Endothelial cell (in vitro differentiated cells): ENCODE results near the gene IQCE. TPM values are rescaled to one million over a fixed set of nuclear protein-coding genes. Genes with fewer than 3 reads are reported as not detected.
A peak's percentile ranks its signal among the peaks of the same experiment; 100 is the strongest.

Experiments used
- DNase-seq: peaks from one replicate; pipeline ENCODE4 v3.0.0; 2021; ENCODE audit warnings: low spot score
- H3K27ac Mint-ChIP-seq: one replicate; pipeline ENCODE4 v1.8.0; 2021; ENCODE audit warnings: mixed read lengths, inconsistent platforms; ENCODE audit not compliant: unreplicated experiment
- H3K27me3 Mint-ChIP-seq: one replicate; pipeline ENCODE4 v1.8.0; 2021; ENCODE audit warnings: mild to moderate bottlenecking, moderate library complexity, mixed read lengths, inconsistent platforms; ENCODE audit not compliant: unreplicated experiment
- H3K36me3 Mint-ChIP-seq: one replicate; pipeline ENCODE4 v1.8.0; 2021; ENCODE audit warnings: mild to moderate bottlenecking, low read depth, mixed read lengths, inconsistent platforms; ENCODE audit not compliant: unreplicated experiment
- H3K4me1 Mint-ChIP-seq: one replicate; pipeline ENCODE4 v1.8.0; 2021; ENCODE audit warnings: mild to moderate bottlenecking, mixed read lengths, inconsistent platforms; ENCODE audit not compliant: unreplicated experiment
- H3K4me3 Mint-ChIP-seq: one replicate; pipeline ENCODE4 v1.8.0; 2021; ENCODE audit warnings: mild to moderate bottlenecking, mixed read lengths, inconsistent platforms; ENCODE audit not compliant: unreplicated experiment
- H3K9me3 Mint-ChIP-seq: one replicate; pipeline ENCODE4 v1.8.0; 2021; ENCODE audit warnings: mixed read lengths, inconsistent platforms; ENCODE audit not compliant: unreplicated experiment
- total RNA-seq: library from RNA; stranded (reverse); fragmentation: NEBNext Ultra II Directional; extraction: Animal tissue kit (Norgen Biotek cat#: 25700); gene quantifications from one replicate; pipeline ENCODE4 v1.2.1, GENCODE V29; 2021; ENCODE audit not compliant: unreplicated experiment
- TF ChIP-seq, protein P1 (sequence below): fragments of 200-600 bp; sonication (generic); IDR thresholded peaks from one replicate; pipeline ENCODE4 v1.5.0; 2021; ENCODE audit warnings: antibody characterized with exemption; ENCODE audit not compliant: unreplicated experiment

The IQCE gene
- total RNA-seq, 1 donor from 2014 or later, result 9.6 TPM

DNA sequence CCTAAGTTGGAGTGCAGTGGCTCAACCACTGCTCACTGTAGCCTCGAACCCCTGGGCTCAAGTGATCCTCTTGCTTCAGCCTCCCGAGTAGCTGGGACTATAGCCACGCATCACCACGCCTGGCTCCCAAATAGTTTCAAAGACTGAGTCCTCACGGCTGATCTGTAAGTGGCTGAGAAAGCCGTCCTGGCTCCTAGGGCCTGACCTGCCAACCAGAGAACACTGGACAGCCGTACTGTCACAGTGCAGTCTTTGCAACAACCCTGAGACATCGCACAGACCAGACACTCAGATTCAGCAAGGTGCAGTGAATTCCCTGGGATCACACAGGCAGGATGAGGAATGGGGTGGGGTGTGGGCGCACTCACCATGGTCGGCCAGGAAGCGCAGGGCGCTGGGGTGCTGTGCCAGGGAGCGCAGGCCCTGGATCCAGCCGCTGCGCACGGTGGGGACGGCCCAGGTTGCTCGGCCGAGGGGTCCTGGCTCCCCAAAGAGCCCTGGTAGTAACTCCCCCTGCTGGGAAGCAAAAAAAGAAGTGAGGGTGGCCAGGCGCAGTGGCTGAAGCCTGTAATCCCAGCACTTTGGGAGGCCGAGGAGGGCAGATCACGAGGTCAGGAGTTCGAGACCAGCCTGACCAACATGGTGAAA lies 14.1 kb upstream of the IQCE start:
- no peak for DNase-seq
- H3K4me3 Mint-ChIP-seq, result no peak overlapping the region
- H3K36me3 Mint-ChIP-seq, result peaks cover 17% of the 10 kb centered on the region
- no peak overlapping the region for H3K27ac Mint-ChIP-seq
- no peaks in the 10 kb centered on the region for H3K9me3 Mint-ChIP-seq
- peaks cover 2% of the 10 kb centered on the region for H3K4me1 Mint-ChIP-seq
- TF ChIP-seq, protein P1, sequence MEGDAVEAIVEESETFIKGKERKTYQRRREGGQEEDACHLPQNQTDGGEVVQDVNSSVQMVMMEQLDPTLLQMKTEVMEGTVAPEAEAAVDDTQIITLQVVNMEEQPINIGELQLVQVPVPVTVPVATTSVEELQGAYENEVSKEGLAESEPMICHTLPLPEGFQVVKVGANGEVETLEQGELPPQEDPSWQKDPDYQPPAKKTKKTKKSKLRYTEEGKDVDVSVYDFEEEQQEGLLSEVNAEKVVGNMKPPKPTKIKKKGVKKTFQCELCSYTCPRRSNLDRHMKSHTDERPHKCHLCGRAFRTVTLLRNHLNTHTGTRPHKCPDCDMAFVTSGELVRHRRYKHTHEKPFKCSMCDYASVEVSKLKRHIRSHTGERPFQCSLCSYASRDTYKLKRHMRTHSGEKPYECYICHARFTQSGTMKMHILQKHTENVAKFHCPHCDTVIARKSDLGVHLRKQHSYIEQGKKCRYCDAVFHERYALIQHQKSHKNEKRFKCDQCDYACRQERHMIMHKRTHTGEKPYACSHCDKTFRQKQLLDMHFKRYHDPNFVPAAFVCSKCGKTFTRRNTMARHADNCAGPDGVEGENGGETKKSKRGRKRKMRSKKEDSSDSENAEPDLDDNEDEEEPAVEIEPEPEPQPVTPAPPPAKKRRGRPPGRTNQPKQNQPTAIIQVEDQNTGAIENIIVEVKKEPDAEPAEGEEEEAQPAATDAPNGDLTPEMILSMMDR, result no peak
- peaks cover 13% of the 10 kb centered on the region for H3K27me3 Mint-ChIP-seq

DNA sequence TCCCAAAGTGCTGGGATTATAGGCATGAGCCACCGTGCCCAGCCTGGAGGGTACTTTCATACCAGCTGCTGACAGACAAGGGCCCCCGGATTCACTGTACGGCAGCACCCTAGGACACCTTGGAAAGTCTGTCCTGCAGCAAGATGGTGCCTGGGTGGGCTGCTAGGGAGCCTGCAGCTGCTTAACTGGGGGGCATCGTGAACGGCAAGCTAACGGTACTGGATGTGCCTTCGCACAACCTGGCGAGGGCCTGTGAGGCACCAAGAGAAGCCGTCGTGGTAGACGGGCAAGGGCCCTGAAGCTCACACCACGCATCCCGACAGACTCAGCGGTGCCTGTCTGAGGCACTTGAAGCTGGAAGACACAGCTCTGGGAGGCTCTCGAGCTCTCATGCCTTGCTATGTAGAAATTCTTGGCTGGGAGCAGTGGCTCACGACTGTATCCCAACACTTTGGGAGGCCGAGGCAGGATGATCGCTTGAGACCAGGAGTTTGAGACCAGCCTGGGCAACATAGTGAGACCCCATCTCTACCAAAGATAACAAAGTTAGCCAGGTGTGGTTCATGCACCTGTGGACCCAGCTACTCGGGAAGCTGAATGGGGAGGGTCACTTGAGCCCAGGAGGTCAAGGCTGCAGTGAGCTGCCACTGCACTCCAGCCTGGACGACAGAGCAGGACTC lies 12.9 kb upstream of the IQCE start:
- Mint-ChIP-seq H3K27ac (no peak overlapping the region), H3K4me3 (no peak overlapping the region), H3K9me3 (no peaks in the 10 kb centered on the region), H3K4me1 (peaks cover 2% of the 10 kb centered on the region), H3K27me3 (peaks cover 3% of the 10 kb centered on the region), H3K36me3 (peaks cover 15% of the 10 kb centered on the region)
- DNase-seq, result no peak
- TF ChIP-seq, protein P1, result no peak

DNA sequence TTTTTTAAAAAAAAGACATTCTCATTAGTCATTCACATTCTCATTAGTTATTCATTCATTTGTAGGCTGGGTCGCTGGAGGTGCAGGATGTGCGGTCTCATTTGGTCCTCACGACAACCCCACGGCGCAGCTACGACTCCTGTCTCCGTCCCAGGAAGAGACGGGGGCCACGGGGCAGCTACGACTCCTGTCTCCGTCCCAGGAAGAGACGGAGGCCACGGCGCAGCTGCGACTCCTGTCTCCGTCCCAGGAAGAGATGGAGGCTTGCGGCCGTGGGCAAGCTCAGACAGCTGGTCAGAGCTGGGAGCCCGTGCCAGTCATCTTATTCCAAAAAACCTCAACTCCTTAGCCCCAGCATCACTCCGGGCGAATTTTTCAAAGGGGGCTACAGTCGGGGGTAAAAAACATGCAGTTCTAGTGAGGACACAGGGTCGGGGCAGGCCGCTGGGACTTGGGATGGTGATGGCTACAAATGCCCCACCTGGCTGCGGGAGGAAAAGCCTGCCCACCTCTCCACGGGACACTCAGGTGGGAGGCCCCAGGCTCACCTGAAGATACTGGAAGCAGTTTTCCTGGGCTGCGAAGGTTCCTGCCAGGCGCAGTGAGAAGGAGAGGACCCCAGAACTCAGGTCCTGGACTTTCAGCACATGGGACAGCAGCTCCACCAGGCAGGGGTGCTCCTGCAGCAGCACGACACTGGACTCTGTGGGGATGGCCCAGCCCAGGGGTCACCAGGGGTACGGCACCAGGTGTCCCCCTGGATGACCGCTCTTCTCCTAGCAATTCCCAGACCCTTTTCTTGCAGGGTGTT lies 11.8 kb upstream of the IQCE start:
- H3K27ac Mint-ChIP-seq, result no peak overlapping the region
- no peak overlapping the region for H3K4me3 Mint-ChIP-seq
- DNase-seq, result no peak
- TF ChIP-seq, protein P1, result no peak
- peaks cover 3% of the 10 kb centered on the region for H3K27me3 Mint-ChIP-seq
- peaks cover 15% of the 10 kb centered on the region for H3K36me3 Mint-ChIP-seq
- H3K9me3 Mint-ChIP-seq, result no peaks in the 10 kb centered on the region
- peaks cover 2% of the 10 kb centered on the region for H3K4me1 Mint-ChIP-seq

DNA sequence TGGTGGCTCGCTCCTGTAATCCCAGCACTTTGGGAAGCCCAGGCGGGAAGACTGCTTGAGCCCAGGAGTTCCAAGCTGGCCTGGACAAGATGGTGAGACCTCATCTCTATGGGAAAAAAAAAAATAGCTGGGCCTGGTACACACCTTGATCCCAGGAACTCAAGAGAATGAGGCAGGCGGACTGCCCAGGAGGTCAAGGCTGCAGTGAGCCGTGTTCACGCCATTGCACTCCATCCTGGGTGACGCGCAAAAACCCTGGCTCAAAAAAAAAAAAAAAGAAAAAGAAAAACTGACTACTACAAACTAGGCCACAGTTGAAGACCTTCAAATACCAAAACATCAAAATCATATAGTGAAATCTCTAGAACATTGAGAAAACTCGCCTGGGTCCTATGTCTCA lies 7.4 kb upstream of the IQCE start:
- TF ChIP-seq, protein P1, result no peak
- no peak for DNase-seq
- no peak overlapping the region for H3K27ac Mint-ChIP-seq
- peaks cover 6% of the 10 kb centered on the region for H3K27me3 Mint-ChIP-seq
- peaks cover 15% of the 10 kb centered on the region for H3K36me3 Mint-ChIP-seq
- no peak overlapping the region for H3K4me3 Mint-ChIP-seq
- peaks cover 7% of the 10 kb centered on the region for H3K4me1 Mint-ChIP-seq
- H3K9me3 Mint-ChIP-seq, result no peaks in the 10 kb centered on the region

DNA sequence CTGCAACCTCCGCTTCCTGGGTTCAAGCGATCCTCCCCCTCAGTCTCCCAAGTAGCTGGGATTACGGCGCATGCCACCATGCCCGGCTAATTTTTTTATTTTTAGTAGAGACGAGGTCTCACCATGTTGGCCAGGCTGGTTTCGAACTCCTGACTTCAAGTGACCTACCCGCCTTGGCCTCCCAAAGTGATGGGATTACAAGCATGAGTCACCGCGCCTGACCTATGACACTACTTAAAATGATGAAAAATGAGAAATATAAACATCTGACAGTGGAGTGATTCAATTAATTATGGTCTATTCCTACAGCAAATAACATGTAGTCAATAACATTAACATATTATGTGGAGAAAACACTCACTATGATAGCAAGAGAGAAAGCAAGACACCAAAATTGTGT lies 5.7 kb upstream of the IQCE start:
- Mint-ChIP-seq H3K9me3 (no peaks in the 10 kb centered on the region), H3K4me3 (peak overlapping the region; percentile 31), H3K27ac (no peak overlapping the region), H3K4me1 (peaks cover 7% of the 10 kb centered on the region), H3K27me3 (peaks cover 11% of the 10 kb centered on the region), H3K36me3 (peaks cover 9% of the 10 kb centered on the region)
- DNase-seq, result no peak
- TF ChIP-seq, protein P1, result no peak
